Neural progenitor cell (in vitro differentiated cells): ENCODE data around the gene ABCE1.

Experiments used
- CTCF ChIP-seq: fragments of 200-600 bp; sonication (generic); IDR thresholded peaks from 2 replicates; pipeline ENCODE4 v1.5.1; 2017; ENCODE audit warnings: antibody characterized with exemption, mild to moderate bottlenecking
- EZH2 ChIP-seq: fragments of 200-600 bp; sonication (generic); IDR thresholded peaks from 2 replicates; pipeline ENCODE4 v1.6.1; 2017; ENCODE audit warnings: antibody characterized with exemption, mild to moderate bottlenecking, moderate library complexity

- TF ChIP-seq EZH2 (no peak), CTCF (no peak)
Observed at GRCh38 chr4:145177906-145178538, 79.9 kb downstream of the ABCE1 start.
